ENCODE data around the gene SLC39A1. TPM values are rescaled to one million over a fixed set of nuclear protein-coding genes. Genes with fewer than 3 reads are reported as not detected.

The SLC39A1 gene
- total RNA-seq, 4 donors from 2014 or later: 81.0 to 157 (median 92.4) TPM

DNA sequence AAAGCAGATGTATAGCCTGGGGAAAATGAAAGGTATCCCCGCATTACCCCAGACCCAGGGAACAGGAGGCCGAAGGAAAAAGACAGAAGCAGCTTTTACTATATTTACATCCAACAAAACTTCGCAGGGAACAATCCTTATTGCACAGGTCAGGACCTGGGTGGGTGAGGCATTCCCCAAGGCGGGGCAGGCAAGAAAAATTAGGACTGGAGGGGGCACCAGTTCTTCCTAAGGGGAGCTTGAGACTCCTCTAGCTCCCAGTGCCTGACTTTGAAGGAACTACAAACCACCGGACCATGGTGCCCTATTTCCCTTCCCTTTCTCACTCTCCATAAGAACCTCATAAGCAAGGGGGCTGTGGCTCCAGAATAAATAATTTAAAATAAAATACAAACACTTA lies 33.9 kb downstream of the SLC39A1 start:
- Histone ChIP-seq H3K27ac (peak overlapping the region in 3 of 4 donors; percentile 52 to 69 (median 53)), H3K36me3 (peaks cover 2 to 50% (median 9%) of the 10 kb centered on the region in 3 donors), H3K4me3 (no peak overlapping the region), H3K27me3 (no peaks in the 10 kb centered on the region), H3K4me1 (peaks cover 0 to 23% (median 4%) of the 10 kb centered on the region in 4 donors), H3K9me3 (no peaks in the 10 kb centered on the region)
- 57% methylated on average over 5 of the region's 5 CpGs for WGBS, 2 donors
- DNase-seq (ENCODE audit: low spot score in 2 of 2): no peak
- TF ChIP-seq POLR2A (IDR thresholded peaks at IDR 0.05): no peak
- no peak for TF ChIP-seq EP300 (IDR thresholded peaks at IDR 0.05)
- no peak for TF ChIP-seq CTCF (IDR thresholded peaks at IDR 0.05)

DNA sequence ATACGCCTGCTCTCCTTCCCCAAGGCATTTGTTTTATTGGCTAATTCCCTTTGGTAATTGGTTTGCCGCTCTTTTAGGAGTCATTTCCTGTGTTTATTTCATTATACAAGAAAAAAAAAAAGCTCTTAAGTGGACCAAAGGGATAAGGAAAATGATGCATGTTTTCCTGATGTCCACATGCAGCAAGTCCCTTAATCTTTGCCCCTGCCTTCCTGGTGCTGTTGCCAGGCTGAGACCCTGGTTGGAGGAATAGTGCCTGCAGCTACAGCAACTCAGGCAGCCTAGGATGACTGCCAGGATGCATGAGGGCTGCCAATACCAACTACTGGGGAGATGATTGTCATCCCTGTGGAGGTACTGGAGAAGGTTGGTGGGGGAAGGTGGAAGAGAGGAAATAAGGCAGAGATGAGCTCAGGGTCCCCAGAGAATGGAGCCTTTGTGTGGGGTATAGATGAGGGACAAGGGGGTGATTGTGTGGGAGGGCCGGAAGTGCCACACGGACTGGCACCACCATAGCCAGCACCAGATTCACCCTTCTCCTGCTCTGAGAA lies 34.5 kb downstream of the SLC39A1 start:
- peak overlapping the region in 3 of 4 donors; percentile 52 to 69 (median 53) for H3K27ac ChIP-seq
- no peaks in the 10 kb centered on the region for H3K9me3 ChIP-seq
- WGBS, 2 donors: 32 to 36% methylated on average over 4 of the region's 4 CpGs
- H3K4me3 ChIP-seq: no peak overlapping the region
- no peak for DNase-seq (ENCODE audit: low spot score in 2 of 2)
- H3K27me3 ChIP-seq: no peaks in the 10 kb centered on the region
- TF ChIP-seq EP300 (IDR thresholded peaks at IDR 0.05) (no peak), POLR2A (IDR thresholded peaks at IDR 0.05) (no peak), CTCF (IDR thresholded peaks at IDR 0.05) (no peak)
- H3K36me3 ChIP-seq: peaks cover 2 to 44% (median 4%) of the 10 kb centered on the region in 3 donors
- H3K4me1 ChIP-seq: peaks cover 0 to 29% (median 7%) of the 10 kb centered on the region in 4 donors

- Histone ChIP-seq H3K4me3 (no peak overlapping the region), H3K27ac (peak overlapping the region in 3 of 4 donors; percentile 52 to 69 (median 53))
- WGBS, 2 donors: 53 to 55% methylated on average over 1 of the region's 1 CpG
Measured at GRCh38 chr1:153928245-153928644, 35.1 kb downstream of the SLC39A1 start.

DNA sequence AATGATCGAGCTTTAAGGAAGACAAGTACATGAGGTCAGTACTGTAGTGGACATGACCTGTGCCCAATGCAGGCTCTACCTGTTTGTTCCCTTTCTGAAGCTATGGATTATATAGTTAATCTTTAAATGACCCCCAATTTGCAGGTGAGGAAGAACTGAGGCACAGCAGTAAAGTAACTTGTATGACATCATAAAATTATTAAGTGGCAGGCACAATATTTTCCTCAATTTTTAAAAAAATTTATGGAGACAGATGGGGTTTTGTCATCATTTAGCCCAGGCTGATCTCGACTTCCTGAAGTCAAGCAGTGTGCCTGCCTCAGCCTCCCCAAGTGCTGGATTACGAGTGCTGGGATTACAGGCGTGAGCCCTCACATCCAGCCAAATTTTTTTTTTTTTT lies 36.9 kb downstream of the SLC39A1 start:
- H3K36me3 ChIP-seq: peaks cover 0 to 19% (median 0%) of the 10 kb centered on the region in 3 donors
- peaks cover 0 to 37% (median 12%) of the 10 kb centered on the region in 4 donors for H3K4me1 ChIP-seq
- H3K9me3 ChIP-seq: no peaks in the 10 kb centered on the region
- WGBS, 2 donors: 82 to 84% methylated on average over 4 of the region's 4 CpGs
- no peak overlapping the region for H3K27ac ChIP-seq
- DNase-seq (ENCODE audit: low spot score in 2 of 2): no peak
- no peaks in the 10 kb centered on the region for H3K27me3 ChIP-seq
- TF ChIP-seq POLR2A (IDR thresholded peaks at IDR 0.05) (no peak), EP300 (IDR thresholded peaks at IDR 0.05) (no peak), CTCF (IDR thresholded peaks at IDR 0.05) (no peak)
- no peak overlapping the region for H3K4me3 ChIP-seq

More at GRCh38 chr1:153928245-153928644, 35.1 kb downstream of the SLC39A1 start:
- H3K4me1 ChIP-seq: peaks cover 0 to 33% (median 9%) of the 10 kb centered on the region in 4 donors
- TF ChIP-seq POLR2A (IDR thresholded peaks at IDR 0.05) (no peak), EP300 (IDR thresholded peaks at IDR 0.05) (no peak), CTCF (IDR thresholded peaks at IDR 0.05) (no peak)
- H3K36me3 ChIP-seq: peaks cover 2 to 38% (median 3%) of the 10 kb centered on the region in 3 donors
- no peak for DNase-seq (ENCODE audit: low spot score in 2 of 2)
- H3K9me3 ChIP-seq: no peaks in the 10 kb centered on the region
- H3K27me3 ChIP-seq: no peaks in the 10 kb centered on the region

All from tibial nerve (tissue), 4 donors.